ENCODE measurements around the gene HJURP. TPM values are rescaled to one million over a fixed set of nuclear protein-coding genes. Genes with fewer than 3 reads are reported as not detected.

The HJURP gene
- total and polyA plus RNA-seq, 2 donors (not counting 3 experiments of a cell fraction or from before 2014, with no cell fraction given) = 34.4 to 60.9 TPM

GRCh38 chr2:233824373-233824772 is 30.0 kb downstream of the HJURP start:
- Histone ChIP-seq H2AFZ (ENCODE audit: low read depth, low read length) (no peak overlapping the region), H3K4me1 (ENCODE audit: control insufficient read depth, extremely low read depth, insufficient read depth, low read length) (no peaks in the 10 kb centered on the region), H3K27me3 (ENCODE audit: control insufficient read depth in 2 of 2, insufficient read depth in 2 of 2, low read length in 2 of 2) (no peaks in the 10 kb centered on the region), H3K9ac (replicated peaks; ENCODE audit: extremely low read depth, insufficient read depth, low read length) (no peak overlapping the region), H3K4me3 (replicated peaks in 1 of 3; ENCODE audit: insufficient read depth in 1 of 3, low read depth in 1 of 3, low read length in 3 of 3) (no peak overlapping the region), H3K27ac (ENCODE audit: insufficient read depth, low read depth, low read length) (no peak overlapping the region), H3K4me2 (ENCODE audit: insufficient read depth, low read length) (no peak overlapping the region), H4K20me1 (replicated peaks; ENCODE audit: control insufficient read depth, extremely low read depth, insufficient read depth, low read length) (no peaks in the 10 kb centered on the region), H3K36me3 (ENCODE audit: control insufficient read depth in 2 of 2, extremely low read depth in 1 of 2, insufficient read depth in 2 of 2, low read length in 2 of 2) (no peaks in the 10 kb centered on the region), H3K79me2 (ENCODE audit: control insufficient read depth, insufficient read depth, low read length) (no peaks in the 10 kb centered on the region), H3K9me3 (replicated peaks; ENCODE audit: control insufficient read depth, insufficient read depth, low read length) (no peaks in the 10 kb centered on the region), H3K9me1 (replicated peaks; ENCODE audit: control insufficient read depth, extremely low read depth, insufficient read depth, low read length) (no peaks in the 10 kb centered on the region)
- FAIRE-seq (no peak), DNase-seq (ENCODE audit: low read depth, low spot score) (no peak)
- intact Hi-C loops (cut with micrococcal nuclease) (no loop called here), dilution Hi-C loops (cut with MboI; ENCODE audit: extremely low pct_ligation_motif_present, low sequenced_read_pairs) (no loop called here)
- TF ChIP-seq CTCF (IDR thresholded peaks at IDR 0.05; ENCODE audit: extremely low read depth in 1 of 2, insufficient read depth in 1 of 2, low read depth in 1 of 2, low read length in 2 of 2) (no peak), EZH2 (IDR thresholded peaks at IDR 0.05; ENCODE audit: borderline replicate concordance, low read depth, low read length, severe bottlenecking) (no peak), POLR2AphosphoS5 (IDR thresholded peaks at IDR 0.05; ENCODE audit: insufficient read depth, low read depth, low read length) (no peak), MYC (IDR thresholded peaks at IDR 0.05; ENCODE audit: low read depth, low read length) (no peak), GATA2 (IDR thresholded peaks at IDR 0.05; ENCODE audit: insufficient read depth, insufficient read length, low read depth, low read length) (no peak), MAX (IDR thresholded peaks at IDR 0.05; ENCODE audit: insufficient read depth, insufficient read length) (no peak), FOS (IDR thresholded peaks at IDR 0.05; ENCODE audit: borderline replicate concordance, insufficient read depth, low read length) (no peak)
- ChIA-PET POLR2A (no interaction called here), CTCF (interaction anchor here (0.6 kb wide), 1 partner anchor 295 kb away, joined by 4 read pairs; no protein-coding TSS in a partner anchor)
- BruUV-seq (replicated peaks) = no TSS peak
